GM13976 (cell line): ENCODE data around the gene PIF1.

ENCODE experiments used
- DNase-seq: peaks from one replicate; pipeline ENCODE4 v3.0.0; 2012; ENCODE audit warnings: low spot score
- CTCF ChIP-seq: IDR thresholded peaks from 2 replicates; pipeline ENCODE4 v1.5.1; 2012; ENCODE audit warnings: borderline replicate concordance, mild to moderate bottlenecking; ENCODE audit not compliant: insufficient read depth; ENCODE audit errors: extremely low read depth, missing control alignments, control extremely low read depth
- in situ Hi-C: fragments of 300-500 bp; cut with MboI; formaldehyde crosslinking; loops from one replicate; pipeline ENCODE4 v1.12.0; 2022; ENCODE audit warnings: low sequenced_read_pairs, mixed read lengths, inconsistent platforms; ENCODE audit not compliant: unreplicated experiment

Gene PIF1

DNA sequence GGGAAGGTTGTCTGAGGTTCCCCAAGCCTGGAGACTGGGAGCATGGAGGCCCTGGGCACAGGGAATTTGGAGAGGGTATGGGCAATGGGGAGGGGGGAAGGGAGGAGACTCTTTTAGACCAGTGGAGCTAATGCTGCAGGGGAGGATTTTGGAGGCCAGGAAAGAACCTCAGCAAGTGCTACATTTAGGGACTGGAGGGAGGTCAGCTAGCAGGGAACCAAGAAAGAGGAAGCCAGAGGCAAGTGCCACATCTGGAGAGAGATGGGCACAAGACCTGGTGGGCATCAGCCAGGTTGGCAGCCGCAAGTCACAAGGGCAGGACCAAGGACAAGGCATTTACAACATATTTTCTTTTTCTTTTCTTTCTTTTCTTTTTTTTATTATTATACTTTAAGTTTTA is 37.0 kb upstream of the PIF1 start:
- in situ Hi-C loops, result no loop called here
- DNase-seq, result no peak
- no peak for TF ChIP-seq CTCF

- no peak for TF ChIP-seq CTCF
- in situ Hi-C loops, result no loop called here
- DNase-seq, result no peak
Observed at GRCh38 chr15:64861960-64862359, 36.5 kb upstream of the PIF1 start.

DNA sequence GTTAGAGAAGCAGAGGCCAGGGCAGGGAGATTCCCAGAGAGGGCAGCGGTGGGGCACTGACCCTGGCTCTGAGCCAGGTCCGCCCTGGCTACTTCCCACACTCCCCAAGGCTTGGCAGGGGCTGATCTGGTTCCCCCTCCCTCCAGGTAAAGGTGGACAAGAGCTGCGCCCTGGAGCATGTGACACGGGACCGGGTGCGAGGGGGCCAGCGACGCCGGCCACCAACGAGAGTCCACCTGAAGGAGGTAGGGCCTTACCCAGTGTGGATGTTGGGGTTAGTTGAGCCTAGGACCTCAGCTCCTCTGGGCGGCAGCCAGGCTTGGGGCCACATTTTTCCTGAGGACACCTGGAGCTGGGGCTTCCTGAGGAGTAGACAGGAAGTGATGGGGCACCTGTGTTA is 35.9 kb upstream of the PIF1 start:
- in situ Hi-C loops, result no loop called here
- no peak for TF ChIP-seq CTCF
- DNase-seq, result no peak

GRCh38 chr15:64859226-64859625 is 33.8 kb upstream of the PIF1 start:
- in situ Hi-C loops, result no loop called here
- no peak for TF ChIP-seq CTCF

GRCh38 chr15:64858021-64858575 is 32.7 kb upstream of the PIF1 start:
- no peak for TF ChIP-seq CTCF
- in situ Hi-C loops, result no loop called here
- DNase-seq, result no peak

More at GRCh38 chr15:64859226-64859625, 33.8 kb upstream of the PIF1 start:
- no peak for DNase-seq

DNA sequence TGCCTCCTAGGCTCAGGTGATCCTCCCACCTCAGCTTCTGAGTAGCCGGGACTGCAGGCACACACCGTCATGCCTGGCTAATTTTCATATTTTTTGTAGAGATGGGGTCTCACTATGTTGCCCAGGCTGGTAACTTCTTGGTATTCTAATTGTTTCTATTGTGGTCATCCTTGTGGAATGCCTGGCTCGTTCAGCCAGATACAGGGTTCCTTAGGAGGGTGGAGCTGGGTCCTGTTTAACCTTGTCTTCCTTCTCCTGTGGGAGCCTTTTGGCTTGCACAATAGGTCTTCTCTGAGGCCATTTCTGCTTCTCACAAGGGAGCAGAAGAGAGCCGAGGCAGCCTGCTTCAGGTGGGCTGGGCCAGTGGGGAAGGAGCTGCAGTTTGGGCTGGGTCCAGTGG is 32.0 kb upstream of the PIF1 start:
- in situ Hi-C loops, result no loop called here
- no peak for TF ChIP-seq CTCF
- DNase-seq, result no peak
